CD4-positive, alpha-beta T cell treated with Interleukin-1 beta for 1 hour (primary cell): ENCODE results near the gene MVK.

ENCODE experiments used
- DNase-seq, 2 donors: peaks; one replicate each; pipeline ENCODE4 v3.0.0-alpha.2; 2020 to 2022

Gene MVK

DNA sequence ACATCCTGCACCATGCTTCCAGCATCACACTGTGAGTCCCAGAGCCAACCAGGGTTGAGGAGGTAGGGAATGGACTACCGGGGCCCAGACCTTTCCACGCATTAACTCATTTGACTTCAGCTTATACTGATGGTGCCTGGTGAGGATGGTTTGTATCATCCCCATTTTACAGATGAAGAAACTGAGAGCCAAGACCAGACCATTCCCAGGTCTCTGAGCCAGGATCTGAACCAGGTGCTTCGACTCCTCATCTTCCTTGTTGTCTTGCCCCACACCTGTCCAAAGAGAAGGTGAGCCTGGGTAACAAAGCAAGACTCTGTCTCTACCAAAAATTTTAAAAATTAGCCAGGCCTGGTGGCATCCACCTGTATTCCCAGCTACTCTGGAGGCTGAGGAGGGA, 64.4 kb downstream of the MVK start:
- no peak for DNase-seq

DNA sequence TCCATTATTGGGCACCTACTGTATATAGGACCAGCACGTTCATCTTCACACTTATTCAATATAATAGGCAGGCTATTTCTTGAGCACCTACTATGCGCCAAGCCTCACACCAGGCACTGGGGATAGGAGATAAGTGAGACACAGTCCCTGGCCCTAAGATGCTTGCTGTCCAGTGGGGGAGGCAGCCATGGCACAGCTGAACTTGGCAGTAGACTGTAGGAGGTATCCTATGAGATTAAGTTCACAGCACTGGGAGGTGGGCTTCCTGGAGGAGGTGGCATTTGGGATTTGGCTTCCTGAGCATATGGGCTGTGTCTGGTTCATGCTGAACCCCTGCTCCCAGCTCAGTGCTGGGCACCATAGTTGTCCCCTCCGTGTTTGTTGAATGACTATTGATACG, 65.1 kb downstream of the MVK start:
- DNase-seq = no peak

DNA sequence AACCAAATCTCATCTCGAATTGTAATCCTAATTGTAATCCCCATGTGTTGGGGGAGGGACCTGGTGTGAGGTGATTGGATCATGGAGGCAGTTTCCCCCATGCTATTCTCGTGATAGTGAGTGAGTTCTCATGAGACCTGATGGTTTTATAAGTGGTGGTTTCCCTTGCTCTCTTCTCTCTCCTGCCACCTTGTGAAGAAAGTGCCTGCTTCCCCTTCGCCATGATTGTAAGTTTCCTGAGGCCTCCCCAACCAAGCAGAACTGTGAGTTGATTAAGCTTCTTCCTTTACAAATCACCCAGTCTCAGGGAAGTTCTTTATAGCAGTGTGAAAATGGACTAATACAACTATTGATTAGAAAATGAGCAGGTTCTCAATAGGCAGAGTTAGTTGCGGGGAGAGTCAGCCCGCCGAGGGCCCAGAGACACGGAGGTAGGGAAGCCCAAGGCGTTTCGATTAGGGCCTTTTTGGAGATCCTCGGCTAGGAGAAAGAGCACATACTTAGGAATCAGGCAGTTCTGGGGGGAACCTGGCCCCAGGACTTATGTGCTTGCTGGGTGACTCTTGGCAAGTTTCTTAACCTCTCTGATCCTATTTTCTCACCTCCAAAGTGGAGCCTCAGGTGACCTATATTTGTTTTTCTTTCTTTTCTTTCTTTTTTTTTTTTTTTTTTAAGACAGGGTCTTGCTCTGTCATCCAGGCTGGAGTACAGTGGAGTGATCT, 65.7 kb downstream of the MVK start:
- no peak for DNase-seq

DNA sequence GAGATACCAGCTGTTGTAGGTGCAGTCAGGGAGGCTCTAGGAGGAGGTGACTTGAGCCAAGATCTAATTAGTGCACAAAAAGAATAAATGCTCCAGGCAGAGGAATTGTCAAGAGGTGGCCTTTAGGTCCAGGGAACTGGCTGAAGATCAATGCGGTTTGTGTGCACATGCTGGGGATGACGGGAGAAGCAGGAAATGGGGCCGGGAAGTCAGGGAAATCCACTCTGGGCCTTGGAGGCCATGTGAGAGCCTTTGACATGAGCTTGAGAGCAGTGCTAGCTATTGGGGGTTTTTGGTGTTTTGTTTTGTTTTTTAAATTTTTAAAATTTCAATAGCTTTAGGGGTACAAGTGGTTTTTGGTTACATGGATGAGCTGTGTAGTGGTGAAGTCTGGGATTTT, 67.4 kb downstream of the MVK start:
- DNase-seq = no peak

DNA sequence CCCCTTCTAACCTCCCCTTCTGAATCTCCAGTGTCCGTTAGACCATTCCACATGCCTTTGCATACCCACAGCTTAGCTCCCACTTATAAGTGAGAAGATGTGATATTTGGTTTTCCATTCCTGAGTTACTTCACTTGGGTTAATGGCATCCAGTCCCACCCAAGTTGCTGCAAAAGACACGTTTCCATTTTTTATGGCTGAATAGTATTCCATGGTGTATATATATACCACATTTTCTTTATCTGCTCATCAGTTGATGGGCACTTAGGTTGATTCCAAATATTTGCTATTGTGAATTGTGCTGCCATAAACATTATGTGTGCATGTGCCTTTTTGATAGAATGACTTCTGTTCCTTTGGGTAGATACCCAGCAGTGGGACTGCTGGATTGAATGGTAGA, 67.8 kb downstream of the MVK start:
- DNase-seq = no peak

DNA sequence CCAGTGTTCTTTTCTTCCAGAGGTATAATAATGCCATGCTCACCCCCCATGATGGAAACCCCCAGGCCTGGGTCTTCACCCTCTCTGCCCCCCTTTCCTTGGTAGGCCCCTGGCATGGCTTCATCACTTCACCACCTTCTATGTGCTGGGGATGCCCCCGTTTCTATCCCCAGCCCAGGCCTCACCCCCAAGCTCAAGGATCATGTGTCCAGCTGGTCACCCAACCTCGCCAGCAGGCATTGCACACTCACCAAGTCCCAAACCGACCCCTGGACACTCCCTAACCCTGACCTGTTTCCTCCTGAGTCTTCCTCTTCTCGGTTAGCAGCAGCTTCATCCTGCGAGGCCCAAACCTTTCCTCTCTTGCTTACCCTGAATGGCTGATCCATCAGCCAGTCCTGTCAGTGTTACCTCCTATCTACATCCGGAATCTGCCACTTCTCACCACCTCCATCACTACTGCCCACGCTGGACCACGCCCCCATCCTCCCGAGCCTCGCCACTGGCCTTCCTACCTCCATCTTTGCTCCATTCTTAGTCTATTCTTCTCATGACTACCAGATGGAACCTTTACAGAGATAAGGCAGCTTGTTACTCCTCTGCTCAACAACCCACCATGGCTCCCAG, 69.0 kb downstream of the MVK start:
- DNase-seq = no peak

DNA sequence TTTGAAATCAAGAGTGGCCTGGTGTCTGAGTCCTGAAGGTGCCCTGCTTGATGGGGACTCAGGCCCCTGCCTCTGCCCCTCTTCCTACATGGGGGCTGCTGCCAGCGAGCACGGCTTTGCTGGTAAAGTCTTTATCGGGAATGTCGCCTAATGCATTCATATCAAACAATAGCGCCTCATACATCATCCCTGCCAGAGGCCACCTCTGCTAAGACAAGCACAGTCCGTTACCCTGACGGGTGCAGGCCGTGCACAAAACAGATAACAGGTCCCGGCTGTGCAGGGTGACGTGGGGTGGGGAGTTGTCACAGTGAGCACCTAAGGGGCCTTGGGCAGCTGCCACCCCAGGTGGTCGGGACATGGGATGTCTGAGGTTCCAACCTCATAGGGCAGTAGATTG, 71.6 kb downstream of the MVK start:
- DNase-seq = no peak

DNA sequence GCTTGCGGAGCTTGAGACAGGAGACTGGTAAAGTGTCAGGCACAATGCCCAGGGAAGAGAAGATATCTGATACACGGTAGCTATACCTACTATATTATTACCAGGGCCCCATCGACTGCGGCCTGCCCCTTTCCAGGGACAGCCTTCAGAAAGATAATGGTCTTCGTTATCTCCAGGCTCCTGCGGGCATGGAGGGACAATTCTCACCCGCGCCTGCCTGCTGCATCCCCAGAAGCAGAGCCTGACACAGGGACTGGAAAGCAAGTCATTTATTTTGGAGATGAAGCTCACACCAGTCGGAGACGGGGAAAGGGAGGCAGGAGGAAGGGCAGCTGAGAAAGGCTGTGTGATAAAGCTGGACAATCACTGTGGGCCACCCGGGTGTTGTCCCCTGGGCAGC, 72.1 kb downstream of the MVK start:
- no peak for DNase-seq
